Activated naive CD8-positive, alpha-beta T cell treated with anti-CD3 and anti-CD28 coated beads, Interleukin-2, amount 10 ng/mL, durations not matched to agents 7 days and 5 days (primary cell): ENCODE results near the gene CETP. TPM values are rescaled to one million over a fixed set of nuclear protein-coding genes. Genes with fewer than 3 reads are reported as not detected.
A peak's percentile ranks its signal among the peaks of the same experiment; 100 is the strongest.

Experiments used
- ATAC-seq: fragments of 150-1000 bp; cut with Tn5 transposase; one replicate; pipeline ENCODE4 v1.10.0; 2021; ENCODE audit warnings: low read depth, moderate library complexity
- POLR2A ChIA-PET: fragments of 350-600 bp; sonication (Branson Sonifier 250); formaldehyde crosslinking; loops from one replicate; lab custom pipeline; 2021; ENCODE audit warnings: antibody characterized with exemption; lab: Charles Lee
- DNase-seq: peaks from one replicate; pipeline ENCODE4 v3.0.0; 2021
- H3K27ac Mint-ChIP-seq: one replicate; pipeline ENCODE4 v1.8.0; 2022; ENCODE audit warnings: mild to moderate bottlenecking, mixed read lengths
- H3K27me3 Mint-ChIP-seq: one replicate; pipeline ENCODE4 v1.8.0; 2022; ENCODE audit warnings: mild to moderate bottlenecking, moderate library complexity, mixed read lengths
- H3K36me3 Mint-ChIP-seq: one replicate; pipeline ENCODE4 v1.8.0; 2021; ENCODE audit warnings: mild to moderate bottlenecking, mixed read lengths
- H3K4me1 Mint-ChIP-seq: one replicate; pipeline ENCODE4 v1.8.0; 2021; ENCODE audit warnings: mixed read lengths
- H3K4me3 Mint-ChIP-seq: one replicate; pipeline ENCODE4 v1.8.0; 2022; ENCODE audit warnings: mild to moderate bottlenecking, moderate library complexity, mixed read lengths
- H3K9me3 Mint-ChIP-seq: one replicate; pipeline ENCODE4 v1.8.0; 2021; ENCODE audit warnings: mixed read lengths
- total RNA-seq, 2 experiments: library from RNA; stranded (reverse); gene quantifications; one replicate each; pipeline ENCODE4 v1.2.3, GENCODE V29; 2021

The CETP gene
- total RNA-seq, 2 experiments from 2014 or later: not detected

- no peak for ATAC-seq
- Mint-ChIP-seq H3K4me1 (peaks cover 54% of the 10 kb centered on the region), H3K4me3 (no peak overlapping the region), H3K36me3 (peaks cover 76% of the 10 kb centered on the region), H3K27ac (peak overlapping the region; percentile 73), H3K27me3 (no peaks in the 10 kb centered on the region), H3K9me3 (no peaks in the 10 kb centered on the region)
- POLR2A ChIA-PET: interaction anchor here (0.8 to 4.1 kb wide), 5 partner anchors 12 to 45 kb away, joined by 3 to 39 read pairs (median 3); partner anchors contain the start of gene NLRC5
- no peak for DNase-seq
Observed at GRCh38 chr16:57027067-57027466, 65.3 kb downstream of the CETP start.

GRCh38 chr16:57028086-57028485 lies 66.3 kb downstream of the CETP start:
- Mint-ChIP-seq H3K9me3 (no peaks in the 10 kb centered on the region), H3K4me3 (no peak overlapping the region), H3K4me1 (peaks cover 46% of the 10 kb centered on the region), H3K27ac (peak overlapping the region; percentile 61), H3K27me3 (no peaks in the 10 kb centered on the region), H3K36me3 (peaks cover 72% of the 10 kb centered on the region)
- POLR2A ChIA-PET: interaction anchor here (0.6 to 4.1 kb wide), 6 partner anchors 11 to 39 kb away, joined by 3 to 39 read pairs (median 4); partner anchors contain the start of gene NLRC5
- DNase-seq (no peak), ATAC-seq (no peak)

- POLR2A ChIA-PET: interaction anchor here (4.1 kb wide), 1 partner anchor 10 kb away, joined by 39 read pairs; no protein-coding TSS in a partner anchor
- H3K9me3 Mint-ChIP-seq: no peaks in the 10 kb centered on the region
- H3K4me3 Mint-ChIP-seq: no peak overlapping the region
- H3K4me1 Mint-ChIP-seq: peaks cover 42% of the 10 kb centered on the region
- peaks cover 71% of the 10 kb centered on the region for H3K36me3 Mint-ChIP-seq
- no peak overlapping the region for H3K27ac Mint-ChIP-seq
- ATAC-seq (no peak), DNase-seq (no peak)
- H3K27me3 Mint-ChIP-seq: no peaks in the 10 kb centered on the region
Observed at GRCh38 chr16:57029161-57030160, 67.7 kb downstream of the CETP start.

- no peak for ATAC-seq
- peaks cover 44% of the 10 kb centered on the region for H3K4me1 Mint-ChIP-seq
- H3K27ac Mint-ChIP-seq: peak overlapping the region; percentile 13
- H3K4me3 Mint-ChIP-seq: no peak overlapping the region
- DNase-seq: no peak
- peaks cover 71% of the 10 kb centered on the region for H3K36me3 Mint-ChIP-seq
- POLR2A ChIA-PET: interaction anchor here (1.1 kb wide), 1 partner anchor 11 kb away, joined by 3 read pairs; no protein-coding TSS in a partner anchor
- no peaks in the 10 kb centered on the region for H3K27me3 Mint-ChIP-seq
- H3K9me3 Mint-ChIP-seq: no peaks in the 10 kb centered on the region
Observed at GRCh38 chr16:57030346-57030902, 68.7 kb downstream of the CETP start.

GRCh38 chr16:57031156-57031555 lies 69.4 kb downstream of the CETP start:
- Mint-ChIP-seq H3K4me3 (no peak overlapping the region), H3K9me3 (no peaks in the 10 kb centered on the region), H3K36me3 (peaks cover 70% of the 10 kb centered on the region), H3K27me3 (no peaks in the 10 kb centered on the region), H3K4me1 (peaks cover 48% of the 10 kb centered on the region), H3K27ac (no peak overlapping the region)
- DNase-seq: no peak
- POLR2A ChIA-PET: interaction anchor here (1.1 to 4.0 kb wide), 3 partner anchors 8 to 10 kb away, joined by 3 to 26 read pairs (median 8); no protein-coding TSS in a partner anchor
- ATAC-seq: no peak

- H3K36me3 Mint-ChIP-seq: peaks cover 67% of the 10 kb centered on the region
- no peak overlapping the region for H3K4me3 Mint-ChIP-seq
- POLR2A ChIA-PET: interaction anchor here (1.2 to 4.0 kb wide), 3 partner anchors 9 to 37 kb away, joined by 4 to 26 read pairs (median 8); no protein-coding TSS in a partner anchor
- no peak for ATAC-seq
- H3K4me1 Mint-ChIP-seq: peaks cover 54% of the 10 kb centered on the region
- no peaks in the 10 kb centered on the region for H3K27me3 Mint-ChIP-seq
- no peaks in the 10 kb centered on the region for H3K9me3 Mint-ChIP-seq
- H3K27ac Mint-ChIP-seq: no peak overlapping the region
- DNase-seq: no peak
Observed at GRCh38 chr16:57032346-57032745, 70.6 kb downstream of the CETP start.

- no peaks in the 10 kb centered on the region for H3K27me3 Mint-ChIP-seq
- peaks cover 66% of the 10 kb centered on the region for H3K36me3 Mint-ChIP-seq
- H3K4me1 Mint-ChIP-seq: peaks cover 54% of the 10 kb centered on the region
- ATAC-seq (no peak), DNase-seq (no peak)
- H3K9me3 Mint-ChIP-seq: no peaks in the 10 kb centered on the region
- H3K4me3 Mint-ChIP-seq: no peak overlapping the region
- POLR2A ChIA-PET: interaction anchor here (0.7 to 4.0 kb wide), 5 partner anchors 8 to 43 kb away, joined by 3 to 26 read pairs (median 4); partner anchors contain the start of gene NLRC5
- peak overlapping the region; percentile 45 for H3K27ac Mint-ChIP-seq
Observed at GRCh38 chr16:57032931-57033330, 71.2 kb downstream of the CETP start.

Other genes starting within 250 kb of the CETP start
- 10 to 100 TPM; 89.5 to 92.5 TPM for gene NUP93, start 231.8 kb upstream of the CETP start, total RNA-seq
- not detected for gene SLC12A3, start 96.7 kb upstream of the CETP start, total RNA-seq
- gene HERPUD1, start 29.8 kb upstream of the CETP start, total RNA-seq: 100 to 1,000 TPM; 134 to 157 TPM
- gene NLRC5, start 27.6 kb downstream of the CETP start, total RNA-seq: 100 to 1,000 TPM; 401 to 414 TPM
- gene CPNE2, start 130.6 kb downstream of the CETP start, total RNA-seq: 10 to 100 TPM; 11.0 to 11.4 TPM
- gene PSME3IP1, start 224.1 kb downstream of the CETP start, total RNA-seq: 100 to 1,000 TPM; 134 to 140 TPM
- gene RSPRY1, start 224.4 kb downstream of the CETP start, total RNA-seq: 10 to 100 TPM; 29.5 to 34.3 TPM